Kidney glomerular epithelial cell (primary cell): ENCODE measurements around the gene RAPGEF2.
"Not testable (repeated sequence)": the region's sequence is repeated elsewhere in the genome, so short reads cannot be mapped to it uniquely, and the experiment has no call there.

Source experiments
- DNase-seq: peaks from one replicate; lab custom pipeline; 2025; lab: John Stamatoyannopoulos, UW

Gene RAPGEF2

GRCh38 chr4:159098482-159099127 lies 4.3 kb upstream of the RAPGEF2 start:
- no peak for DNase-seq

GRCh38 chr4:159101988-159102621 lies 774 bp upstream of the RAPGEF2 start:
- DNase-seq, result no peak

DNA sequence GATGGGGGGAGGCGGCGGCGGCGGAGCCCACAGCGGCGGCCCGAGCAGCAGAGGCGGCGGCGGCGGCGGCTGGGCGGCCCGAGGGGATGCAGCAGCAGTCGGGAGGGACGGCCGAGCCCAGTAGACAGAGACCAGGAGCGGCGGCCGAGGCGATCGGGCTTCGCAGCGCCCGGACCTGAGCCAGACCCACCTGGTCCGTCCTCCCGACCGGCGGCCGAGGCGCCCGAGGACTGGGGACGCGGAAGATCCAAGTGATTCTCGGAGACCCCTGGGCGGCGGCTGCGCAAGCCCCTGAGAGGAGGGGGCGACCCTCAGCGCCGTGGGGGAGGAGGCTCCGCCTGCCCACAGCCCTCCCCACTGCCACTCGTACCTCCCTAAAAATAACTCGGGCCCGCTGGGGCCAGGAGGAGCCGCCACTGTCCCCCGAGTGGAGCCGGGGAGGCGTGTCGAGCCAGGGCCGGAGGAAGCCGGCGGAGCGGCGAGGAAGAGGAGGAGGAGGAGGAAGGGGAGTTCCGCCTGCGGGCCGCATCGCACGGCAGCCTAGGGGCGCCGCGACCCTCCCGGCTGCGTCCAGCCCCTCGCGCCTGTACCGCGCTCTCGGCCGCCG lies 608 bp downstream of the RAPGEF2 start:
- no peak for DNase-seq

- DNase-seq, result peak; percentile 70
These were observed 2.0 kb downstream of the RAPGEF2 start for GRCh38 chr4:159104694-159105414.

GRCh38 chr4:159105761-159106243 lies 2.9 kb downstream of the RAPGEF2 start:
- DNase-seq, result peak; percentile 80

GRCh38 chr4:159106636-159107035 lies 3.8 kb downstream of the RAPGEF2 start:
- no peak for DNase-seq

DNA sequence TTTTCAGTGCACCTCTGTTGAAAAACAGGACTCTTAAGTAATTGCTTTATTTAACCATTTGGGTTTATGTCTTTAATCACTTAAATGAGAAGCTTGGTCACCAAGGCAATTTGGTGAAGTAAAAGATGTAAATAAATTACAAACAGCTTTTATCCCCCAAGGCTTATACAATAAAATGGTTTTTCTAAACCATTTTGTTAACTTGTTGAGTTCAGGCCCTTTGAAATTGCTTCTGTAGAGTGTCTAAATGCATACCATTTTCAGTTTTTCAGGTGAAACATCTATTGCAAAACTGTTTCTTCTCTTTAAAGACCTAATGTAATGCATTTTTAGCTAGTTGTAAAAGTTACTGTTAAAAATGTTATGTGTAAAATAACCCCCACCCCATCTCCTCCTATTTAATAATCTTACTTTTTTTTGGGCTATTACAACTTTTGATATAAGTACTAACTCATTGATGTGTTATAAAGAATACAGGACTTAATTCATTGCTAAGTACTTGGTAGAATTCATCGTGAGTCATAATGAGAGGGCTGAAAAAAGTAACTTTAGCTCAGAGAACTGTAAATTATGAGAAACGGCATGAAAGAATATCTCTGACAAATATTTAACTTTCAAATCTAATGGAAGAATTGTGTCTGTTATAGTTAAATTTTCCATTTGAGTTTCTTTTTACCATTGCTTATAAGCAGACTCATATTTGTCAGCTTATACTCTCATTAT lies 4.5 kb downstream of the RAPGEF2 start:
- no peak for DNase-seq

DNA sequence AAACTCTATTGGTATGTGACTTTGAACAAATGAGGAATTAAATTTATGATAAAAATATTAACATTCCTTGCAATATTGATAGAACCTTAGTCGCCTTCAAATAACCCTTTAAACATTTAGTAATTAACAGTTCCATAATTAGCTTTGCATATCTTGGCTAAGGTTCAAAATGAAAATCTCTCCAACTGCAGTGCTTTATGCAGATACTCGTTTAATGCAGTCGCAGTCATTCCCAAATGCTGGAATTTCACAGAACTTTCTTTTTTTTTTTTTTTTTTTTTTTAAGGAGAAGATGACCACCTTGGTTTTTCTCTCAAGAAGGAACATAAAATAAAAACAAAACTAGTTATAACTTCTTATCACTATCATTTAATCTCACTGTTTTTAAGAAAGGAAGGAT lies 5.2 kb downstream of the RAPGEF2 start:
- no peak for DNase-seq

GRCh38 chr4:159110961-159111360 lies 8.1 kb downstream of the RAPGEF2 start:
- no peak for DNase-seq

DNA sequence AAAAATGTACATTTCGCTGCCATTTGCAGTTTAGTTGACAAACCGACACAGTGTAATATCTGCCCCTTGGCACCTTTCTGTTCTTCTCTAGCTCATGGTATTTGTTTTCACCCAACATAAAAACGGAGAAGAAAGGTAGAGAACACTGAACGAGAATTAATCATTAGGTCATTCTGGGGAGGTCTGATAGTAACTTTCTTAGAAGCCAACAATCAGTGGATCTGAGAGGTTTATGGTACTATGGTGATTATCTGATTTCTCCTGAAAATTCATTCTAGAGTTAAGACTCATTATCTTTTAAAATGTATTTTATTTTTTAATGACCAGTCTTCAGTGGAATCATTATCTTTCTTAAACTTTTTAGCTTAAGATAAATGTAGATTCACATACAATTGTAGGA lies 8.5 kb downstream of the RAPGEF2 start:
- DNase-seq, result no peak

GRCh38 chr4:159113366-159113765 lies 10.5 kb downstream of the RAPGEF2 start:
- DNase-seq, result not testable (repeated sequence)

DNA sequence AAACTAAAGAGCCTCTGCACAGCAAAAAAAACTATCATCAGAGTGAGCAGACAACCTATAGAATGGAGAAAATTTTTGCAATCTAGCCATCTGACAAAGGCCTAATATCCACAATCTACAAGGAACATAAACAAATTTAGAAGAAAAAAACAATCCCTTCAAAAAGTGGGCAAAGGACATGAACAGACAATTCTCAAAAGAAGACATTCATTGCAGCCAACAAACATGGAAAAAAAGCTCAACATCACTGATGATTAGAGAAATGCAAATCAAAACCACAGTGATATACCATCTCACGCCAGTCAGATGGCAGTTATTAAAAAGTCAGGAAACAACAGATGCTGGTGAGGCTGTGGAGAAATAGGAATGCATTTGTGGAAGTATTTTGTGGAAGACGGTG lies 13.2 kb downstream of the RAPGEF2 start:
- DNase-seq, result not testable (repeated sequence)

GRCh38 chr4:159116693-159117092 lies 13.8 kb downstream of the RAPGEF2 start:
- DNase-seq, result not testable (repeated sequence)

GRCh38 chr4:159117564-159117963 lies 14.7 kb downstream of the RAPGEF2 start:
- no peak for DNase-seq

GRCh38 chr4:159117968-159118367 lies 15.1 kb downstream of the RAPGEF2 start:
- no peak for DNase-seq

DNA sequence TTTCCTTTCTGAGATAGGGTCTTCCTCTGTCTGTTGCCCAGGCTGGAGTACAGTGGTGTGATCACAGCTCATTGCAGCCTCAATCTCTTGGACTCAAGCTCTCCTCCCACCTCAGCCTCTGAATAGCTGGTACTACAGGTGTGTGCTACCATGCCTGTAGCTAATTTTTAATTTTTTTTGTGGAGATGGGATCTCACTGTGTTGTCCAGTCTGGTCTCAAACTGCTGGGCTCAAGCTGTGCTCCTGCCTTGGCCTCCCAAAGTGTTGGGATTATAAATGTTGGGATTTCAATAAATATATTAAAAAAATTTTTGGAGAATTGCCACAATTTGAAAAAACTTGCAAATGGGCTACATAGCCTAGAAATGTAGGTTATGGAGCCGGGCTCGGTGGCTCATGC lies 18.5 kb downstream of the RAPGEF2 start:
- no peak for DNase-seq

GRCh38 chr4:159126716-159127115 lies 23.8 kb downstream of the RAPGEF2 start:
- DNase-seq, result no peak

DNA sequence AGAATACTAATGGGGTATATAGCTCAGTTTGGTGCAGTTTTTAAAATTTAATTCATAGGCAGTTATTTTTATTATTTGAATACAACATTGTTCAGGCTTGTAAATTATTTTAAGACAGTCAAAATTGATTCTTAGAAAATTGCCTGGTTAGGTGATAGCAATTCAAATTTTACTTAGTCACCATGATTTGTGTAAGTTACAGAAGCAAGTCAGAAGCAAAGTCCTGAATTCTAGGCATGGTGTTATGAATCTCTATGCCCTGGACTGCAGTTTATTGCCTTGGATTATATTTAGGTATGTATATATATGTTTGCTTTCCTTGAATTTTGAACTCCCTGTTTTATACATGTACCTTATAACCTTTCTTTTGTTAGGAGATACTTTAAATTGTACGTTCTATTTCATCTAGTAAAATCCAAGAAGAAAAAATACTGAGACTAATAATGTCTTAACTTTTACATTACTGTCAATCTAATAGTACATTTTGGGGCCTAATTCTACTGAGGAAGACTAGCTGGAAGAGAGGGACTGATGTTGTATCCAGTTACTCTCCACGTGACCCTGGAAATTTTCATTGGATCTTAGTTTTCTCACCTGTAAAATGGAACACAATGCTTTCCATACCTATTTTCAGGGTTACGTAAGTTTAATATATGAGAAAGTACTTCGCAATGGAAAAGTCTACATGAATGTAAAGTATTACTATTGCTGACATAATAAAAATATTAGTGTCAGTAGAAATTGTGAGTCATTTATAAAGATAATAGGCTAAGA lies 25.1 kb downstream of the RAPGEF2 start:
- no peak for DNase-seq

DNA sequence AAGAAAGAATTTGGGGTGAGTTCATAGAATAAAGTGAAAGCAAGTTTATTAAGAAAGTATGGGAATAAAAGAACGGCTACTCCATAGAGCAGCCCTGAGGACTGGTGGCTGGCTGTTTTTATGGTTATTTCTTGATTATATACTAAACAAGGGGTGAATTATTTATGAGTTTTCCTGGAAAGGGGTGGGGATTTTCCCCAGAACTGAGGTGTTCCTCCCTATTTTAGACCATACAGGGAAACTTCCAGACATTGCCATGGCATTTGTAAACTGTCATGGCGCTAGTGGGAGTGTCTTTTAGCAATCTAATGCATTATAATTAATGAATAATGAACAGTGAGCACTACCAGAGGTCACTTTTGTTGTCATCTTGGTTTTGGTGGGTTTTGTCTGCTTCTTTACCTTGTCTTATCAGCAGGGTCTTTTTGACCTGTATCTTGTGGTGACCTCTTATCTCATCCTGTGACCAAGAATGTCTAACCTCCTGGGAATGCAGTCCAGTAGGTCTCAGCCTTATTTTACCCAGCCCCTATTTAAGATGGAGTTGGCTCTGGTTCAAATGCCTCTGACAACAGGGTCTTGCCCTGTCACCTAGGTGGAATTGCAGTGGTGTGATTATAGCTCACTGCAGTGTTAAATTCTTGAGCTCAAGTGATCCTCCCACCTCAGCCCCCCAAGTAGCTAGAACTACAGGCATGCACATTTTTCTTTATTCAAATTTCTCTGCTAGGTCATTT lies 27.1 kb downstream of the RAPGEF2 start:
- no peak for DNase-seq

DNA sequence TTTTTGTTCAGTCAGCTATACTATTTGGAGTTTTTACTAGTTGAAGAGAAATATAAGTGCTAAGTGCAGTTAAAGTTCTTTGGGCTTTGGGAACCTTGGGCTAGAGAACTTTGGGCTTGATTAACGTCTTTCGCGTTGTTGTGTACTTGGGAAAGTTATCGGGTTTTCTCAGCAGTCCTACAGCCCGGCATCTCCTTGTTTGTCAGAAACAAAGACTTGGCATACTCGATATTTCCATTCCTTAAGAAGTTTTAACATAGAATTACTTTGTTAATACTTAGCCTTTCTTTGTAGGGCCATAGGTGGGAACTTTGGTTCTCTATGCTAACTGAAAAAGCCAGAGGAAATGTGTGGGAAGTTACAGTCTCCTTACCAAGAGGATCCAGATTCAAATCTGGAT lies 28.7 kb downstream of the RAPGEF2 start:
- no peak for DNase-seq

DNA sequence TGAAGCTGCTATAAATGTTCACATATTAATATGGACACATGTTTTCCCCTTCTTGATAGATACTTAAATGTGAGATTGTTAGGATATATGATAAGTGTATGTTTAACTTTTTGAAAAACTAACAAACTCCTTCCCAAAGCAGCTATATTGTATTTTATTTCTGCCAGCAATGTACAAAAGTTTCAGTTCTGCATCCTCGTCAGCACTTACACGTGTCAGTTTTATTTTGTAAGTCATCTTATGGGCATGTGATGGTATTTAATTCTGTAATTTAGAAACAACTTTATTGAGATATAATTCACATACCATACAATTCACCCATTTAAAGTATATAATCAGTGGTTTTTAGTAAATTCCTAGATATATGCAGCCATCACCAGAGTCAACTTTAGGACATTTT lies 31.6 kb downstream of the RAPGEF2 start:
- no peak for DNase-seq
